Activated naive CD4-positive, alpha-beta T cell (primary cell): ENCODE results near the gene NF2.
"Not testable (repeated sequence)": the region's sequence is repeated elsewhere in the genome, so short reads cannot be mapped to it uniquely, and the experiment has no call there.

Experiments
- DNase-seq, 4 experiments: peaks; one replicate each; lab custom pipeline; 2025; lab: John Stamatoyannopoulos, UW

Gene NF2

GRCh38 chr22:29603358-29604075 is at the start of gene NF2:
Gene NF2 (plus strand): TSS chr22:29603633. CDS start chr22:29603999, 366 bp downstream.
- DNase-seq, result peak; percentile 89 to 98 (median 94)

- DNase-seq, result no peak
Observed at GRCh38 chr22:29555065-29555644, 48.3 kb upstream of the NF2 start.

- DNase-seq, result no peak
Observed at GRCh38 chr22:29559030-29559429, 44.4 kb upstream of the NF2 start.

- no peak for DNase-seq
Observed at GRCh38 chr22:29559853-29560252, 43.6 kb upstream of the NF2 start.

GRCh38 chr22:29563652-29564460 is 39.6 kb upstream of the NF2 start:
- DNase-seq, result no peak

- not testable (repeated sequence) for DNase-seq
Observed at GRCh38 chr22:29566513-29566912, 36.9 kb upstream of the NF2 start.

- DNase-seq, result no peak
Observed at GRCh38 chr22:29567338-29567737, 36.1 kb upstream of the NF2 start.

- no peak for DNase-seq
Observed at GRCh38 chr22:29569011-29569678, 34.3 kb upstream of the NF2 start.

GRCh38 chr22:29570456-29570855 is 33.0 kb upstream of the NF2 start:
- DNase-seq, result no peak

GRCh38 chr22:29570912-29571549 is 32.4 kb upstream of the NF2 start:
- DNase-seq, result no peak

GRCh38 chr22:29574762-29575450 is 28.5 kb upstream of the NF2 start:
- no peak for DNase-seq

- no peak for DNase-seq
Observed at GRCh38 chr22:29578462-29579200, 24.8 kb upstream of the NF2 start.

GRCh38 chr22:29580200-29580810 is 23.1 kb upstream of the NF2 start:
- DNase-seq, result no peak

- DNase-seq, result no peak
Observed at GRCh38 chr22:29581799-29582198, 21.6 kb upstream of the NF2 start.

GRCh38 chr22:29584975-29585374 is 18.5 kb upstream of the NF2 start:
- no peak for DNase-seq

GRCh38 chr22:29586193-29586705 is 17.2 kb upstream of the NF2 start:
- DNase-seq, result not testable (repeated sequence)

- no peak for DNase-seq
Observed at GRCh38 chr22:29587938-29588699, 15.3 kb upstream of the NF2 start.

GRCh38 chr22:29593923-29594322 is 9.5 kb upstream of the NF2 start:
- DNase-seq, result no peak

GRCh38 chr22:29594447-29594846 is 9.0 kb upstream of the NF2 start:
- not testable (repeated sequence) for DNase-seq
